ENCODE measurements around the gene SLX9.

The SLX9 gene

GRCh38 chr21:45026066-45026745 is 86.4 kb downstream of the SLX9 start:
- no peak overlapping the region for H3K4me3 ChIP-seq (replicated peaks in 1 of 2; ENCODE audit: low read depth in 2 of 2, low read length in 2 of 2)
- TF ChIP-seq CTCF (IDR thresholded peaks at IDR 0.05; ENCODE audit: low read depth, low read length): no peak
- DNase-seq (ENCODE audit: low read depth in 2 of 2): no peak

Measured in cardiac fibroblast (primary cell).